Endothelial cell (in vitro differentiated cells): ENCODE data around the gene KCNJ12. TPM values are rescaled to one million over a fixed set of nuclear protein-coding genes. Genes with fewer than 3 reads are reported as not detected.

Experiments
- DNase-seq: peaks from one replicate; pipeline ENCODE4 v3.0.0; 2021; ENCODE audit warnings: low spot score
- H3K27ac Mint-ChIP-seq: one replicate; pipeline ENCODE4 v1.8.0; 2021; ENCODE audit warnings: mixed read lengths, inconsistent platforms; ENCODE audit not compliant: unreplicated experiment
- H3K27me3 Mint-ChIP-seq: one replicate; pipeline ENCODE4 v1.8.0; 2021; ENCODE audit warnings: mild to moderate bottlenecking, moderate library complexity, mixed read lengths, inconsistent platforms; ENCODE audit not compliant: unreplicated experiment
- H3K36me3 Mint-ChIP-seq: one replicate; pipeline ENCODE4 v1.8.0; 2021; ENCODE audit warnings: mild to moderate bottlenecking, low read depth, mixed read lengths, inconsistent platforms; ENCODE audit not compliant: unreplicated experiment
- H3K4me1 Mint-ChIP-seq: one replicate; pipeline ENCODE4 v1.8.0; 2021; ENCODE audit warnings: mild to moderate bottlenecking, mixed read lengths, inconsistent platforms; ENCODE audit not compliant: unreplicated experiment
- H3K4me3 Mint-ChIP-seq: one replicate; pipeline ENCODE4 v1.8.0; 2021; ENCODE audit warnings: mild to moderate bottlenecking, mixed read lengths, inconsistent platforms; ENCODE audit not compliant: unreplicated experiment
- H3K9me3 Mint-ChIP-seq: one replicate; pipeline ENCODE4 v1.8.0; 2021; ENCODE audit warnings: mixed read lengths, inconsistent platforms; ENCODE audit not compliant: unreplicated experiment
- CTCF ChIP-seq: fragments of 200-600 bp; sonication (generic); IDR thresholded peaks from one replicate; pipeline ENCODE4 v1.5.0; 2021; ENCODE audit warnings: antibody characterized with exemption; ENCODE audit not compliant: unreplicated experiment
- total RNA-seq: library from RNA; stranded (reverse); fragmentation: NEBNext Ultra II Directional; extraction: Animal tissue kit (Norgen Biotek cat#: 25700); gene quantifications from one replicate; pipeline ENCODE4 v1.2.1, GENCODE V29; 2021; ENCODE audit not compliant: unreplicated experiment

Gene KCNJ12
- total RNA-seq, 1 donor from 2014 or later = 0.56 TPM

- Mint-ChIP-seq H3K27ac (no peak overlapping the region), H3K4me3 (no peak overlapping the region), H3K9me3 (no peaks in the 10 kb centered on the region), H3K4me1 (no peaks in the 10 kb centered on the region), H3K27me3 (peaks cover 1% of the 10 kb centered on the region), H3K36me3 (peaks cover 4% of the 10 kb centered on the region)
- DNase-seq = no peak
- no peak for TF ChIP-seq CTCF
These were observed 11.1 kb upstream of the KCNJ12 start for GRCh38 chr17:21365016-21365415.

DNA sequence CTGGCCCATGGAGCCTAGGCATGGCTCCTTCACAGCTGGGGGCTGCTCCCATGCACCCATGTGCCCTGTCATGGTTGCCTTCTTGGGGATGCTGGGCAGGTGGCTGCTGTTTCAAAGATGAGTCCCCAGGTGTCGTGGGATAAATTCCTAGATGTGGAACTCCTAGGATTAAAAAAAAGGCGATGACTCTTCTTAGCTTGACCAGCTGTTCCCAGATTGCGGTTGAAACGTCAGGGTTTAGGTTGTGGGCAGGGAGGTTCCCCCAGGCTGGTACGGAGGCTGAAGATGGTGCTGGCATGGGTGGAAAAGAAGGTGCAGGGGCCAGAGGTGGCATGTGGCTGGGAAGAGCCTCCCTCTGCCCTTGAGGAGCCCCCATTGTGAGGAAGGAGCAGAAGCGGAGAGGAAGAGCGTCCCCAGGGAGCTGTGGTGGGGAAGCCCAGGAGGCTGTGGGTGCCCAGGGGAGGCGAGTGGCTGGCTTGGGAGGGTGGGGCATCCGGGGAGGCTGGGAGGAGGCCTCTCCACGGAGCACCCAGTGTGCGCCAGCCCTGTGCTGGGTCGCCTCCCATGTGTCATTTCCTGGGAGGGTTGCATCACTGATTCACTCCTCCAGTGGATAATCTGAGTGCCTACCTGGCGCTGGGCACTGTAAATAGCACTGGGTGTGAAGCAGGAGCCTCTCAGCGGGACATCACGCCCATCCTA lies 7.5 kb upstream of the KCNJ12 start:
- peaks cover 4% of the 10 kb centered on the region for H3K36me3 Mint-ChIP-seq
- H3K4me3 Mint-ChIP-seq = no peak overlapping the region
- no peak for DNase-seq
- no peak overlapping the region for H3K27ac Mint-ChIP-seq
- TF ChIP-seq CTCF = no peak
- no peaks in the 10 kb centered on the region for H3K4me1 Mint-ChIP-seq
- peaks cover 15% of the 10 kb centered on the region for H3K27me3 Mint-ChIP-seq
- H3K9me3 Mint-ChIP-seq = no peaks in the 10 kb centered on the region

GRCh38 chr17:21369395-21369794 lies 6.8 kb upstream of the KCNJ12 start:
- Mint-ChIP-seq H3K4me1 (no peaks in the 10 kb centered on the region), H3K27ac (no peak overlapping the region), H3K4me3 (no peak overlapping the region), H3K27me3 (peaks cover 17% of the 10 kb centered on the region), H3K36me3 (no peaks in the 10 kb centered on the region), H3K9me3 (no peaks in the 10 kb centered on the region)
- no peak for TF ChIP-seq CTCF
- no peak for DNase-seq

- Mint-ChIP-seq H3K27me3 (peaks cover 22% of the 10 kb centered on the region), H3K36me3 (no peaks in the 10 kb centered on the region), H3K4me1 (no peaks in the 10 kb centered on the region), H3K27ac (no peak overlapping the region), H3K9me3 (no peaks in the 10 kb centered on the region), H3K4me3 (no peak overlapping the region)
- no peak for TF ChIP-seq CTCF
- DNase-seq = no peak
These were observed 5.7 kb upstream of the KCNJ12 start for GRCh38 chr17:21370430-21370829.

GRCh38 chr17:21371511-21372081 lies 4.6 kb upstream of the KCNJ12 start:
- H3K4me1 Mint-ChIP-seq = peaks cover 4% of the 10 kb centered on the region
- H3K9me3 Mint-ChIP-seq = no peaks in the 10 kb centered on the region
- H3K4me3 Mint-ChIP-seq = no peak overlapping the region
- H3K36me3 Mint-ChIP-seq = no peaks in the 10 kb centered on the region
- H3K27me3 Mint-ChIP-seq = peaks cover 27% of the 10 kb centered on the region
- H3K27ac Mint-ChIP-seq = no peak overlapping the region
- TF ChIP-seq CTCF = no peak
- no peak for DNase-seq
